Umbilical cord (tissue), 2 donors: Measurements from ENCODE around the gene CDH23. TPM values are rescaled to one million over a fixed set of nuclear protein-coding genes. Genes with fewer than 3 reads are reported as not detected.

Experiments
- DNase-seq: peaks from one replicate; pipeline ENCODE4 v3.0.0-alpha.2; 2015; ENCODE audit warnings: low spot score
- total RNA-seq: library from RNA; depleted of rRNA; stranded (reverse); fragments of >200 nt; gene quantifications from one replicate; pipeline ENCODE4 v1.2.3, GENCODE V29; 2014; ENCODE audit warnings: low replicate concordance; ENCODE audit not compliant: insufficient read depth

The CDH23 gene
- total RNA-seq, 1 donor from 2014 or later = 7.0 TPM

DNA sequence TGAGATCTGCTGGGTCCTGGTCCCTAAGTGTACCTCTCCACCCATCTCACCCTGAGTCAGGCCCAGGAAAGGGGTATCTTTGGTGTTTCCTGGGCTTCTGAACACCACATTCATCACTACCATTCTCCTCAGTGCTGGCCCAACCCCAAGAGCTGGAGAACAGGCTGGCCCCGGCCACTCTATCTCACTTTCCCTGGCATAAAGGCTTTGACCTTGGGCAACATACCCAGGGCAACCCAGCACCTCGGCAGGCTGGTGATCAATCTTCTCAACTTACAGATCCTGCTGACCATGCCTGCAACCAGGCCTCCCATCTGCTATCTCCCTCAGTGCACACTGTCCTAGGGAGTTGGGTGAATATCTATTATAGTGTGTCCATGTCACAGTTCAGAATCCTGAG, 374.5 kb downstream of the CDH23 start:
- no peak for DNase-seq

DNA sequence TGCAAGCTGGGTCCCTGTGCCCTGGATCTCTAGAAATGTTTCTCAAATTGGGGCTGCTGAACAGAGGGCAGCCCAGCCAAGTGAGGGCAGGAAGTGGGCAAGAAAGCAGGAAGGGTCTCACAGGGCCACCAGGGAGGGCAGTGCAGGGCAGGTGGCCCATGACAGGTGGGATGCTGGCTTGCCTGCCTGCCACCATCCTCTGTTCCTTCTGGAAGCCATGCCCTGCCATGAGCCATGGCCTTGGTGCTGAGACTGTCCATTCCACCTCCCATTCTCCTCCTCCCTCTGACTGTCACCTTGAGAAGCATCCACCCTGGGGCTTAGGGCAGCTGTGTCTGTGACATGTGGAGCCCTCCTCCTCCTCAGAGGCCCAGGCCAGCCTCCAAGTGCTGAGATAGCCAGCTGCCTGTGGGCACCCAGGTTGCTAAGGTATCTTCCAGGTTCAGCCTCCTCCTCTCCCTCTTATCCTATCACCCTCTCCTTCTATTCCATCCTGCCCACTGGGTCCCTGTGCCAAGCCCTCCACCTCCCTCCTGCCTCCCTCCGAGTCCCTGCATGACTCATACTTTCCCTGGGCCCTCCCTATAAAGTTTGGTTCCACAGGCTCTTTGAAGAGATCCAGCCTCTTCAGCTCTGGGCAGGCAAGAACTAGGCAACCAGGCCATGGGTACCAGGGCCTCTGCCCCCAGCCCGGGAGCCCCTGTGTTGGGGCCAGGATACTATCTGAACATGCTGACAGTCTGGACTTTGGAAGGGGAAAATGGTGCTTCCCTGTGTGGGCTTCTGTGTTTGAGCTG, 375.3 kb downstream of the CDH23 start:
- peak; percentile 84 for DNase-seq

DNA sequence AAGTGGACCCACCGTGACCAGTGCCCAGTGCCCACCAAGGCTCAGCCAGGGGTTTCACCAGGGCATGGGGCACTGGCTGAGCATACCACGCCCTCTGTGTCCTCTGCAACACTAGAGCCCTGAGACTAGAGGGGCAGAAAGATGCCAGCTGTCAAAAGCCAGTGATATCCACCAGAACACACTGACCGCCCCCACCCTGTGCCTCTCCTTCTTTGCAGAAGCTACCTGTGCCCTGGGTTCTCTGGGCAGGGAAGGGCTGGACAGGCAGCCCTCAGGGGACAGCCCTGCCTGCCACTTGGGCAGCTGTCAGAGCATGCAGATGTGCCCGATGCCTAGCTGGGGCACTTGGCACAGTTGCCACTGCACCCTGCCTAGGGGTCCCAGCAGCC, 376.1 kb downstream of the CDH23 start:
- DNase-seq = no peak

DNA sequence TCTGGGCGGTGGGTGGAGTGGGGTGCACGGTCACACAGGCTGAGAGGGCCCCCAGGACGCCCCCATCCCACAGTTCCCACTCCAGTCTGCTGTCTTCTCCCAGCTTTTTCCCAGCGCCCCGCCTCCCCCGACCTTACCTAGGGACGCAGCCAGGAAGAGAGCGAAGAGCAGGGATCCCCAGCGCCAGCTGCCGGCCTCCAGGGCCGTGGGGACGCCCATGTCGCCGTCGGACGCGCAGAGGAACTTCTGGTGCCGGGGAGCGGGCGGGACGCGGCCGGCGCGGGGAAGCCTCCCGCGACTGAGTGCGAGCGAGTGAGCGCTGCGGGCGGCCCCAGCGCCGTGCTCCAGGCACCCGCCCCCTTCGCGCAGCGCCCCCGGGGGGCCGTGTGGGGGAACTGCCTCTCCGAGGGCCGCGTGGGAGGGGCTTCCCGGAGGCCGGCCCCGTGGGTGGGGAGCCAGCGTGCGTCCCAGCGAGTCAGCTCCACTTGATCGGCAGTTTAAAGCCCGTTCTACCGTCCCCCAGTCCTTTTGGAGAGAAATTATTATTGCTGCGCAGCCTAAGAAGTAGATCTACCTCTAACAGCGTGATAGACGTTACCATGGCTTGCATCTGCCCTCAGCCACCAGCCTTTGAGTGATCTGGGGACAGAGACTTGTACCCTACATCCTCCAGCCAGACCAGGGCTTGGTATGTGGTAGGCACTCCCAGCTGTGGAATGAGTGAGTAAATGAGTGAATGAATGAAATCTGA, 376.7 kb downstream of the CDH23 start, which contains the start of gene VSIR:
Gene VSIR (minus strand): TSS at position 300 of the 751 bp plus-strand sequence. CDS start 81 bp downstream, at position 219.
- DNase-seq = peak; percentile 90

DNA sequence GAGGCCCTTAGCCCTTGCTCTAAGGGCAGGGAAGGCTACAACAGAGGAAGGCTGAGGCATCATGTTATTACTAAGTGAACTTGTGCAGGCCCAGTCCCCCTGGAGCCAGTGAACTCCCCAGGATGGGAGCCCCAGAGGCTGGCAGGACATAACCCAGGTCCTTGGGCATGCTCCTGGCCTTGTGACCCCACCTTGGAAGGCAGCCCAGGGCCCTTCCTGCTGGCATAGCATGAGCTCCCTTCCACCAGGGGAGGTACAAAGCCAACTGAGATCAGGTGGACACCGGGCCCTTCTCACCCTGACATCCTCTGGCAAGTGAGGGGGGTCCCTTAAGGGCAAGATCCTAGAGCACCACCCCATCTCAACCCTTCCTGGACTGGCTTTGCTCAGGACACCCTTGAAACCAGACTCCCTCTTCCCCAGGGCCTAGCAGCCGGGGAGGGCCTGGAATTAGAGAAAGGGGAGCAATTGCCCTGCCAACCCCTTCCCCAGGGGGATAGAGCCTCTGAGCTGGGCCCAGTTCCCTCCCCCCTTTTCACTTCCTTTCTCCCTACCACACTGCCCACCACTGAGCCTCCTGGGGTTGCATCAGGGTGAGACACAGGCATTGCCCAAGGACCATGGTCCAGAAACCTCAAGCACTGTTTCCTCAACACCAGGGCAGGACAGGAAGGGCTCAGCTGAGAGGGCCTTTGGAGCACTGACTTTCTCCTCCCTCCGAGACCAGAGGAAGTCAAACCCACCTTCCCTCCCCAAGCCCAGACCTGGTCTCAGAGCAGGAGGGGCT, 378.4 kb downstream of the CDH23 start:
- DNase-seq = no peak

DNA sequence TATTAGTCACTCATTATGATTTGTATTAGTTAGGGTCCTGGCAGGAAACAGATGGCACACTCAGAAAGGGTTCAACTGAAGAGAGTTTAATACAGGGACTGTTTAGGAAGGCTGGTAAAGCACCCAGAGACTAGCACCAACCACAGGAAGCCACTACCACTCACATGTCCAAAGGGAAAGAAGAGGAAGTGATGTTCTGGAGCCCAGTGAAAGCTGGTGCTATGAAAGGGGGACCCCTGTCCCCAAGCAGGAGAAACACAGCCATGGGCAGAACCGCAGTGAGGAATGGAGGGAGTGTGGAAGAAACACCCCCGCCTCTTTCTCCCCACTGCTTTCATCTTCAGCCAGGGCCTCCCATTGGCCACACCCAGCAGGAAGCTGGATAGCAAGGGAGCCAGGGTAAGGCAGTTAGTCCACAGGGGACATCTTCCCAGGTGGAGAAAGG, 379.8 kb downstream of the CDH23 start:
- DNase-seq = no peak

DNA sequence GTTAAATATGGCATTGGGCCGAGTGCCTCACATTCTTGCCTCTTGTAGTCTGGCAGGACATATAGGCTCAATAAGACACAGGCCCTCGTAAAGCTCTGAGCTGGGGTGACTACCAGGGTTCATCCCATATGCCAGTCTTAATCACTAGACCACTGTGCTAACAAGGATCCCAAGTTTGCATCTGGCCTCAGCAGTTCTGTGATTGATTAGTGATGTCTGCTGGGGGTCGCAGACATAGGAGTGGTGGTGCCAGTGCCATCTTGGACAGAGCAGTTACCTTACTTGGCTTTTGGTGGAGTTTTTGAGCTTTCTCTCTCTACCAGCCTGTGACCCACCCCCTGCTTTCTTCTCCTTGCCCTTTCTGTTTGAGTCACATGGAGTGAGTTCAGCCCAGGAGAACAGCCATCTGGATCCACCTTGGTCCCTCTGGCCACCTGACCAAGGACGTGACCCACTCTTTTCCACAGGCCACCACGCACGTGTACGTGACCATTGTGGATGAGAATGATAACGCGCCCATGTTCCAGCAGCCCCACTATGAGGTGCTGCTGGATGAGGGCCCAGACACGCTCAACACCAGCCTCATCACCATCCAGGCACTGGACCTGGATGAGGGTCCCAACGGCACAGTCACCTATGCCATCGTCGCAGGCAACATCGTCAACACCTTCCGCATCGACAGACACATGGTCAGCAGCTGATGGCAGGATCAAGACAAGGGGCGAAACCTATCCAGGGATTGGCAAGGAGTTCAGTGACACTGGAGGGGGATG, 380.7 kb downstream of the CDH23 start:
- no peak for DNase-seq

DNA sequence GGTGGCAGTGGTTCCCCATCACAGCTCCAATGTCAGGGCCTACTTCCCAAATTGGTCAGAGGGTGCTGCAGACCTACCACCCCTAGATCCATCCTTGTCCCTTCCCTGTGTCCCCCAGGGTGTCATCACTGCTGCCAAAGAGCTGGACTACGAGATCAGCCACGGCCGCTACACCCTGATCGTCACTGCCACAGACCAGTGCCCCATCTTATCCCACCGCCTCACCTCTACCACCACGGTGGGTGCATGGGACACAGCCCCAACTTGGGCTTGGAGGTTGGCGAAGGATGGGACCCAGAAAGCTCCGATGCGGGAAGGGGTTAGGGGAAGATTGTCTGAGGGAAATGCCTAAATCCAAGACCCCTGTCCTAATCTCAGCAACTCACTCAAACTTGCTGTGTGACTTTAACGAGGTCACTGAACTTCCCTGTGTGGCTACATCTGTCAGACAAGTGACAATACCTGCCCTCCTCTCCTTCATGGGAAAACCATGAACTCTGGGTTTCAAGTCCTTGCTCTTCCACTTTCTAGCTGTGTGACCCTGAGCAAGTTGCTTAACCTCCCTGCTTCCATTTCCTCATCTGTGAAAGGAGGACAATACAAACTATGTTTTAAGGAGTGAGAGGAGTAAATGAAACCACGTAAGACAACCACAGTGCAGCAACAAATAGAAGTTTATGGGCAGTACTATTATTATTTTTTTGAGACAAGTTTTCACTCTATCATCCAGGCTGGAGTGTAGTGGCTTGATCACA, 381.5 kb downstream of the CDH23 start:
- DNase-seq = no peak

DNA sequence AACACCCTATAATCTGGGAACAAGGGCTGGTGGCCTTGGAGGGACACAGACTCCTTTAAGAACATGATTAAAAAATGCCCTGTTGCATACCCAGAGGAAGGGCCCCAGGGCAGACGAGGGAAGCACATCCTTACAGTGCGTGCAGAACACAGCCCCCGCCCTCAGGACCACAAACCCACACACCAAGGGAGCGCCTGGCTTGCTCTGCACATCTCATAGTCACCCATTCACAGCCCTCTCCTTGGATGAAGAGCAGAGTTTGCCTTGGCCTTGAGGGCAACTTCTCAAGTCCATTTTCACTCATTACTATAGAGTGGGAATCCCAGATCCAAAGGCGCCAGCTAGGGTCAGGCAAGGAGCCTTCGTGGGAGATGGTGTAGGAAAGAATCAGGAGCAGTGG, 382.9 kb downstream of the CDH23 start:
- no peak for DNase-seq

DNA sequence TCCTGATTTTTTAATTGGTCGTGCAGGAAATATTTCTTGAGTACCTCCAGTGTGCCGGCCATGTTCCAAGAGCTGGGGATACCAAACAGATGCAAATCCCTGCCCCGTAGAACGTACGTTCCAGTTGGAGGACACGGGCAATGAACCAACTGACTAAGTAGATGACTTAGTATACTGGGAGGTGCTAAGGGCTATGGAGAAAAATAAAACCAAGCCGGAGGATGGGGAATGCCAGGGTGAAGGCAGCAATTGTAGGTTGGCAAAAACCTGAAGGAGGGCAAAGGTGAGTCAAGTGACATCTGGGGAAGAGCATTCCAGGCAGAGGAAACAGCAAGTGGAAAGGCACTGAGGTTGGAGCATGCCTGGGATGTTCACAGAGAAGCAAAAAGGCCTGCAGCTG, 383.4 kb downstream of the CDH23 start:
- DNase-seq = no peak

DNA sequence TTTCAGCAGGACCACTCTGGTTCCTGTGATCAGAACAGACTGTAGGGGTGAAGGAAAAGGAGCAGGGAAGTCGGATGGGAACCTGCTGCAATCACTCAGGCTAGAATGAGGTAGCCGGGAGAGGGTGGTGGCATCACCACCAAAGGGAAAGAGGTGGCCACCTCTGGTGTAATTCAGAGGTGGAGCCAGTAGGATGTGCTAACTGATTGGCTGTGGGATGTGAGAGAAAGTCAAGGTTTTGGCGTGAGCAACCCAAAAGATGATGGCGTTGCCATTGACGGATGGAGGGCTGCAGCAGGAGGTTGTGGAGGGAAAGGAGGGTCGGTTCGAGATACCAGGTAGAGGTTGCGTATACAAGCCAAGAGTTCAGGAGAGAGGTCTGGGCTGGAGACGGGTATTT, 384.0 kb downstream of the CDH23 start:
- no peak for DNase-seq

DNA sequence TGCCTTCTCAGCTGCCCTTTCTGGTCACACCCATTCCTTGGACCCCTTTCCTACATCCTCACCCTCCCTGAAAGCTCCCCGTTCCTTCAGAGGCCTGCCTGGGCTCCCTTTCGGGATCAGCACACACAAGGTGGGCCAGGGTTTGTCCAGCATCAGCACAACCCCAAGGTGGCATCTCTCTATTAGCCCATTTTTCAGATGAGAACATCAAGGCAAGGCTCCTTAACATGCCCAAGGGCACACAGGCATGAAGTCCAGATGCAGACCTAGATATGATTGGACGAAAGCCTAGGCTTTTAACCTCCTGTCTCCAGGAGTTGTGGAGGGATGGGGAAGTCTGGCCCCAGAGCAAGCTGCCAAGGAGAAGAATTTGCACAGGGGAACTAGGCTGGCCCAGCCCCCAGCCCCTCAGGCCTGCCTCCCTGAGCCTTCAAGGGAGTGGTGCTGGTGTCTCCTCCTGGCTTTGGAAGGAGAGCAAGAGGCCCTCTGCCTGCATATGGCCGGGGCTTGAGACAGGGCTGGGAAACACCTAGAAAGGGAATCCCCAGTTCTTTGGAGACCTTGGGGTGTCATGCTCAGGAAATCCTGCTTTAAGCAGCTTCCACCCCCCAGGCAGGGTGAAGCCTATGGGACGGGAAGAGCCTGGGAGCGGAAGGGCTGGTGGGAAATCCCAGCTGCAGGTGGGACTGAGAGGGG, 385.6 kb downstream of the CDH23 start:
- DNase-seq = peak; percentile 24

DNA sequence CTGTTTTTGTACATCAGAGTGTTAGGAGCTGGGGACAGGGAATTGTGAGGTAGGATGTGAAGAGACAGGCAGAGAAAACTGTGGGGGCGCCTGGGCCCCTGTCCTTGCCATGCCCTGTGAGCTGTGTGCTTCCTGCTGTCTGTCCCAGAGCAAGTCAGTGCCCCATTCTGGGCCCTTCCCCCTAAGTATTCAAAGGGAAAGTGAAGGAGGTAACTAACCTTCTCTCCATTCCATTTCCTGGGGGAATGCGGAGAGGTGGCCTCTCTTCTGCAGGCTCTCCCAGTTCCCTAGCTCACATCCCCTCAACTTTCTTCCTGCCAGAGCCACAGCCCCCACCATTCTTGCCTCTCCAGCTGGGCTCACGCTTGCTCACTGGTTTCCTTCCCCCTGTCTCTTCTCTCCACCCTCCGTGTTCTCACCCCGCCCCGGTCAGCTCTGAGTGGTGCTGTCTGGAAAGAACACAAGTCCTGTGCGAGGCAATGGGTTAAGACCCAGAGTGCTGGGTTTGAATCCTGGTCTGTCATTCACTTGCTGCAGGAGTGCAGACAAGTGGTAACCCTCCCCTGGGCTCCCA, 386.3 kb downstream of the CDH23 start:
- DNase-seq = no peak

DNA sequence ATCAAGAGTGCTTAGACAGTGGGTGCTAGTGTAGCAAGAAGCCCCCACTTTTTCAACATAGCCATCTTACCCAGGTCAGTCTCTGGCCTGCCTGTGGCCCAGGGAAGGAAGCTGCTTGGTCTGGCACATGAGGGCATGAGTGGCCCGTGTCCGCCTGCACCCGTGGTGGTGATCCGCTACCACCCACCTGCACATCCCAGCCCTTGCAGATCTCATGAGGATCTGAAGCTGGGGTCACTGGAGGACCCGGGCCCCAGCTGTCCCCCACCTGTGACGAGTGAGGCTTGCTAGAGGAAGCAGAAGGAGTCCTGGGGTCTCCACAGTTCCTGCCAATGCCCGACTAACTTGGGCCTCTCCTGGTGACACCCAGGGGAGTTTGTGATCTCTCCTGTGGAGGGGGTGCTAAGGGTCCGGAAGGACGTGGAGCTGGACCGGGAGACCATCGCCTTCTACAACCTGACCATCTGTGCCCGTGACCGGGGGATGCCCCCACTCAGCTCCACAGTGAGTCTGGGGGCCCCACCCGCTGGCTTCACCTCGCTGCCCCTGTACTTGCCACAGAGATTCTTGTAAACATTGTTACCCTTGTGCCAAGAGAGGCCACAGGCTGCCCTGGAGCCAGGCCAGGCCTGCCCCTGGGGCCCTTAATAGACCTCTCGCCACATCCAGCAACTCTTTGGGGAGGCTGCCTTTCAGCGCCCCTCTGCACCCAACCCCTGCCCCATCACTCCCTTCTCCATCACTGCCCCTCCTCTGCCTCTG, 387.4 kb downstream of the CDH23 start:
- DNase-seq = no peak

DNA sequence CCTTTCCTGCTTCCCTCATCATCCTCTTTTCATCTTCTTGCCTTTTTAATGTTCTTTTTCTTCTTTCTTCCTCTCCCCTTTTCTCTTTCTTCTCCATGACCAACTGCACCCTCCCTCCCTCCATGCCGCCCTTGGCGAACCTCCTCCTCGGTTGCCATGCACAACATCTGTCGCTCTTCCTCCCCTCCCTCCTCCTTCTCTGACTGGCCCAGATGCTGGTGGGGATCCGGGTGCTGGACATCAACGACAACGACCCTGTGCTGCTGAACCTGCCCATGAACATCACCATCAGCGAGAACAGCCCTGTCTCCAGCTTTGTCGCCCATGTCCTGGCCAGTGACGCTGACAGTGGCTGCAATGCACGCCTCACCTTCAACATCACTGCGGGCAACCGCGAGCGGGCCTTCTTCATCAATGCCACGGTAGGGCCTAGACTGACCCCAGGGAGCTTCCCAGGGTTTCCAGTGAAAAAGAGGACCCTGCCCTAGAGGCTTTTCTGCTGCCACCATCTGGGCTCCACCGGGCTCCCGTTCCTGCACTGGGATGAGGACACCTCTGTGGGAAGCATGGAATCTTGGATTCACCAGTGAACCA, 388.1 kb downstream of the CDH23 start:
- DNase-seq = no peak

DNA sequence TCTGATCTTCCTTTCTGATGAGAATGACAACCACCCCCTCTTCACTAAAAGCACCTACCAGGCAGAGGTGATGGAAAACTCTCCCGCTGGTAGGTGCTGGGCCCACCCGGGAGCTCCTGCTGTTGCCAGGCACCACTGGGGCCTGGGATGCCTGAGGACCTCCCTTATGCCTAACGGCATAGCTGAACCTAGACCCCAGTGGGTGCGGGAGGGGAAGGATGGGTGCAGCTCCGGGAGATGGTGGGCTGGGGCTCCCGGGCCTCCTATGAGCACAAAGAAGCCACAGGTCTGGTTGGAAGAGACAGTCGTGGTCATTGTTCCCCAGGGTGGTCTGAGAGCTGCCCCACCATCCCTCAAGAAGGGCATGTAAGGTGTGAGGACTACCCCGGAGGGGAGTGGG, 392.2 kb downstream of the CDH23 start:
- DNase-seq = no peak

DNA sequence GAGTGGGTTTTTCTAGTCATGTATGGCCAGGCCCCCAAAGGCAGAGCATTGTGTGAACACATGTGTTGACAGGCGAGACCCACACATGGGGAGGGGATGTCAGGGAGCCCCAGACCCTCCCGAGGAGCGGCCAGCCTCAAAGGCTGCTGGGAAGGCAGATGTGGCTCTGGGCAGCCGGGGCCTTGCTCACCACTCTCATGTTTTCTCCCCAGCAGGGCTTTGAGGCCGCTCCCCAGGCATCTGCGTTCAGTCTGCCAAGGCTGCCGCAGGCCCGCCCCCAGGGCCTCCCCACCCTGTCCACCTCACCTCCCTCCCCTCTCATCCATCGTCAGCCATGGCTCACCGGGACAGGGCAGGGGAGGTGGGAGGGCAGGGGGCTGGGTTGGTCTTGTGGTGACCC, 393.2 kb downstream of the CDH23 start:
- no peak for DNase-seq

DNA sequence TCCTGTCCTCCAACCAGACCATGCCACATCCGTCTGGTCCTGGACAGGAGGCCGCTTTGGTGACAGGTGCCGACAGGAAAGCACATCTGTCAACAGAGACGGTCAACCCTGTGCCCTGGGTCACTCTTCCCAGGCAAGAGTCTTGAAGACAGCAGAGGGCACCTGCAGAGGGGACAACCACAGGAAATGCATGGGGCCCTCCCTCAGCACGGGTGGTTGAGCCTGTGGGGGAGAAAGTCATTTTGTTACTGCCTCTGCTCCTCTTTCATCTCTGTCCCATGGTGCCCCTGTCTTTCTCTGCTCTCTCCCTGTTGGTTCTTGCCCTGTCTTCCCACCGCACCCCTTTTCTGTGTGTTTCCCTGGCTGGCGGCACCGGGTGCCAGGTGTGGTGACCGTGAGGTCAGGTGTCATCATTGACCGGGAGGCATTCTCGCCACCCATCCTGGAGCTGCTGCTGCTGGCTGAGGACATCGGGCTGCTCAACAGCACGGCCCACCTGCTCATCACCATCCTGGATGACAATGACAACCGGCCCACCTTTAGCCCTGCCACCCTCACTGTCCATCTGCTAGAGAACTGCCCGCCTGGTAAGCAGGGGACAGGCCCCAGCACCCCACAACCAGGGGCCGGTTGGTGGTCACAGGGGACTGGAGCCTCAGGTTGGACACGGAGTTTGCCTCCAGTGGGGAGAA, 394.2 kb downstream of the CDH23 start:
- DNase-seq = no peak
